ENCODE data around the gene EPOP.

DNA sequence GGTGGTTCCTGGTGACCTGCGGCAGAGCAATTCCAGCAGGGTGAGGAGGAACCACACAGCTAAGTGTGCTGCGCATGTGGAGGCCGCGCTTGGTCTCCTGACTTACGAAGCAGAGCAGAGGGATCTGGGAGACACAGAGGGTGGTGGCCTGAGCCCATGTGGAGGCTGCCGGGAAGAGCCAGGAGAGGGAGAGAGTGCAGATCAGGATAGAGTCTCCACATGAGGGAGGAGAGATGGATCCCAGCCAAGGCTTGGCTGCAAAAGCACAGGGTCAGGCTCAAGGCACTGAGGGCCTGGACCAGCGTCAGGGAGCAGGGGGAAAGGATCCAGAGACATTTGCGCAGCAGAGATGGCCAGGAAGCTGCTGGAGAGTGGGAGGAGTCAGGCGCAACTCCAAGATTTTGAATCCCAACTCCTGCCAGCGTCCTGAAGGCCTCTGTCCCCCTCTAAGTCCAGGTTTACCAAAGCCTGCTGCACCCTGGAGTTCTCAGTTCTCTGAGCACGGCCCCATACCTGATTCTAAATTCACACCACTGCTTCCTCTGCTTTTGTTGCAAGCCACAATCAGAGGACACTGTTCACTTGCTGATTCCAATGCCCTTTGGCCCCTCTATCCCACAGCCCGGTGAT lies 19.1 kb upstream of the EPOP start:
- TF ChIP-seq, protein P1, sequence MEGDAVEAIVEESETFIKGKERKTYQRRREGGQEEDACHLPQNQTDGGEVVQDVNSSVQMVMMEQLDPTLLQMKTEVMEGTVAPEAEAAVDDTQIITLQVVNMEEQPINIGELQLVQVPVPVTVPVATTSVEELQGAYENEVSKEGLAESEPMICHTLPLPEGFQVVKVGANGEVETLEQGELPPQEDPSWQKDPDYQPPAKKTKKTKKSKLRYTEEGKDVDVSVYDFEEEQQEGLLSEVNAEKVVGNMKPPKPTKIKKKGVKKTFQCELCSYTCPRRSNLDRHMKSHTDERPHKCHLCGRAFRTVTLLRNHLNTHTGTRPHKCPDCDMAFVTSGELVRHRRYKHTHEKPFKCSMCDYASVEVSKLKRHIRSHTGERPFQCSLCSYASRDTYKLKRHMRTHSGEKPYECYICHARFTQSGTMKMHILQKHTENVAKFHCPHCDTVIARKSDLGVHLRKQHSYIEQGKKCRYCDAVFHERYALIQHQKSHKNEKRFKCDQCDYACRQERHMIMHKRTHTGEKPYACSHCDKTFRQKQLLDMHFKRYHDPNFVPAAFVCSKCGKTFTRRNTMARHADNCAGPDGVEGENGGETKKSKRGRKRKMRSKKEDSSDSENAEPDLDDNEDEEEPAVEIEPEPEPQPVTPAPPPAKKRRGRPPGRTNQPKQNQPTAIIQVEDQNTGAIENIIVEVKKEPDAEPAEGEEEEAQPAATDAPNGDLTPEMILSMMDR (IDR thresholded peaks at IDR 0.05): no peak
- TF ChIP-seq POLR2A (IDR thresholded peaks at IDR 0.05): no peak
